ENCODE results near the gene GRIP2. TPM values are rescaled to one million over a fixed set of nuclear protein-coding genes. Genes with fewer than 3 reads are reported as not detected.

Gene GRIP2
- 1.0 to 1.6 TPM (median 1.2 TPM) in 5 replicates for total RNA-seq (2022; extraction: Qiagen RNA extraction)

DNA sequence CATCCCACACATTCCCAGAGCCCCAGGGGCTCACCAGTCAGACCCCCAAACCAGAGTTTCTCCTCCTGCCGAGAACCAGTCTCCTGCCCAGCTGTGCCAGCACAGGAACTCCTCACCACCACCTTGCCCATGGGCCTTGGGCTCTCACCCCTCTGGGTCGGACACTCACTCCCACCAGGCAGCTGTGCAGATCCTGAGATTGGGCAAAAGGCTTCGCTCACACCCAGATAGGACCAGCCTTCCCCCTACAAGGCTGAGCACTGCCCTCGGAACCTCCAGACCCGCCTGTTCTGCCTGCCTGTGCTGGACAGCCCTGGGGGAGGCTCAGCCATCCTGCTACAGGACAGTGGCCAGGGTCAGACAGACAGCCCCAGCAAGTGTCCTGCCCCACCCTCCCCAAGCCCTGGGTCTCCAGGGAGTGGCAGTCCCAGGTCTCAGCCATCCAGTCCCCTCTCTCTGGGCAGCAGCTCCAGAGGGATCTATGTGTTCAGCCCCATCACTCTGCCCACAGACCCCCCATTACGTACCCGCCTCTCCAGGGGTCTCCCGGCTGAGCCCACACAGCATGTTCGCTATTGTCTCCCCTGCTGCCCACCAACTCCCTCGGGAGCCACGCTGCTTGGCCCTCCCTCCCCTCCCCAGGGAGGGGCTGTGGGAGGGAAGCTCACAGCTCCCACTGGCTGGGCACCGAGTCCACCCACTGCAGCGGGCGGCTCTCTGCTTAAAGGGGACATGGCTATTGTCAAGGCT, at the start of gene GRIP2:
Gene GRIP2 (minus strand): TSS at position 601 of the 750 bp plus-strand sequence. CDS start 34 bp downstream, at position 567.

Other genes with a start within 250 kb of the GRIP2 start
- 72.1 to 112 TPM (median 84.4 TPM) in 5 replicates for gene SLC6A6, start 137.7 kb downstream of the GRIP2 start, total RNA-seq (2022; extraction: Qiagen RNA extraction)
- gene CCDC174, start 111.4 kb upstream of the GRIP2 start, total RNA-seq (2022; extraction: Qiagen RNA extraction), result 10.3 to 15.9 TPM (median 13.8 TPM) in 5 replicates
- gene C3orf20, start 134.8 kb upstream of the GRIP2 start, total RNA-seq (2022; extraction: Qiagen RNA extraction), result 0.08 TPM in 1 of 5 replicates, not detected in the others